IPS-20b (cell line): ENCODE results near the gene IRAK3.
"Not testable (repeated sequence)": the region's sequence is repeated elsewhere in the genome, so short reads cannot be mapped to it uniquely, and the experiment has no call there.

ENCODE experiments used
- H3K27ac ChIP-seq: one replicate; pipeline ENCODE4 v1.5.1; 2013; ENCODE audit warnings: low read length
- H3K27me3 ChIP-seq: 2 replicates; pipeline ENCODE4 v1.6.1; 2013; ENCODE audit warnings: mild to moderate bottlenecking, low read length, inconsistent platforms; ENCODE audit not compliant: insufficient read depth
- H3K36me3 ChIP-seq: 2 replicates; pipeline ENCODE4 v1.6.1; 2013; ENCODE audit warnings: low read depth, mild to moderate bottlenecking, inconsistent platforms, low read length, moderate library complexity; ENCODE audit not compliant: insufficient read depth
- H3K4me1 ChIP-seq: 2 replicates; pipeline ENCODE4 v1.6.1; 2013; ENCODE audit warnings: mild to moderate bottlenecking, control low read depth, inconsistent platforms, low read length, moderate library complexity; ENCODE audit not compliant: insufficient read depth
- H3K4me3 ChIP-seq: 2 replicates; pipeline ENCODE4 v1.5.1; 2013; ENCODE audit warnings: mild to moderate bottlenecking, low read length, inconsistent platforms
- H3K9ac ChIP-seq: 2 replicates; pipeline ENCODE4 v1.6.1; 2013; ENCODE audit warnings: low read depth, mild to moderate bottlenecking, inconsistent platforms, low read length, moderate library complexity
- H3K9me3 ChIP-seq: 2 replicates; pipeline ENCODE4 v1.6.1; 2013; ENCODE audit warnings: mild to moderate bottlenecking, low read depth, low read length, inconsistent platforms; ENCODE audit not compliant: insufficient read depth

The IRAK3 gene

GRCh38 chr12:66234037-66234693, 45.2 kb downstream of the IRAK3 start:
- not testable (repeated sequence) for H3K4me3 ChIP-seq, H3K9ac ChIP-seq, H3K4me1 ChIP-seq, H3K36me3 ChIP-seq, H3K27ac ChIP-seq, H3K9me3 ChIP-seq
- H3K27me3 ChIP-seq = peaks cover 29% of the 10 kb centered on the region; the same call in 1 of the 2 replicates

- Histone ChIP-seq H3K9ac (peak overlapping the region; percentile 52; the same call in 1 of the 2 replicates), H3K4me1 (peaks cover 15% of the 10 kb centered on the region), H3K27me3 (peaks cover 29% of the 10 kb centered on the region; the same call in 1 of the 2 replicates), H3K4me3 (peak overlapping the region; percentile 67)
- H3K27ac ChIP-seq, H3K36me3 ChIP-seq, H3K9me3 ChIP-seq: not testable (repeated sequence)
Observed at GRCh38 chr12:66234773-66235625, 46.0 kb downstream of the IRAK3 start.

- no peaks in the 10 kb centered on the region for H3K36me3 ChIP-seq
- peak overlapping the region; percentile 67 for H3K4me3 ChIP-seq
- peaks cover 16% of the 10 kb centered on the region for H3K4me1 ChIP-seq
- H3K27me3 ChIP-seq = peaks cover 29% of the 10 kb centered on the region; the same call in 1 of the 2 replicates
- H3K9ac ChIP-seq = peak overlapping the region; percentile 52; the same call in 1 of the 2 replicates
- H3K27ac ChIP-seq = no peak overlapping the region
- no peaks in the 10 kb centered on the region for H3K9me3 ChIP-seq
Observed at GRCh38 chr12:66235626-66236281, 46.7 kb downstream of the IRAK3 start.

GRCh38 chr12:66236282-66236675, 47.3 kb downstream of the IRAK3 start:
- H3K4me3 ChIP-seq, H3K36me3 ChIP-seq, H3K27ac ChIP-seq, H3K9ac ChIP-seq, H3K9me3 ChIP-seq: not testable (repeated sequence)
- Histone ChIP-seq H3K27me3 (peaks cover 29% of the 10 kb centered on the region; the same call in 1 of the 2 replicates), H3K4me1 (peaks cover 16% of the 10 kb centered on the region)

GRCh38 chr12:66236969-66237368, 48.0 kb downstream of the IRAK3 start:
- peaks cover 29% of the 10 kb centered on the region; the same call in 1 of the 2 replicates for H3K27me3 ChIP-seq
- H3K4me3 ChIP-seq = no peak overlapping the region
- no peak overlapping the region for H3K9ac ChIP-seq
- H3K27ac ChIP-seq = no peak overlapping the region
- no peaks in the 10 kb centered on the region for H3K9me3 ChIP-seq
- peaks cover 16% of the 10 kb centered on the region for H3K4me1 ChIP-seq
- no peaks in the 10 kb centered on the region for H3K36me3 ChIP-seq

GRCh38 chr12:66237505-66238175, 48.6 kb downstream of the IRAK3 start:
- H3K36me3 ChIP-seq = no peaks in the 10 kb centered on the region
- no peaks in the 10 kb centered on the region for H3K9me3 ChIP-seq
- peaks cover 29% of the 10 kb centered on the region; the same call in 1 of the 2 replicates for H3K27me3 ChIP-seq
- H3K4me3 ChIP-seq = no peak overlapping the region
- peaks cover 16% of the 10 kb centered on the region for H3K4me1 ChIP-seq
- no peak overlapping the region for H3K27ac ChIP-seq
- H3K9ac ChIP-seq = no peak overlapping the region

- H3K9ac ChIP-seq = no peak overlapping the region
- no peak overlapping the region for H3K27ac ChIP-seq
- H3K27me3 ChIP-seq = peaks cover 29% of the 10 kb centered on the region; the same call in 1 of the 2 replicates
- H3K36me3 ChIP-seq = no peaks in the 10 kb centered on the region
- no peak overlapping the region for H3K4me3 ChIP-seq
- peaks cover 16% of the 10 kb centered on the region for H3K4me1 ChIP-seq
- H3K9me3 ChIP-seq = no peaks in the 10 kb centered on the region
Observed at GRCh38 chr12:66239295-66239694, 50.3 kb downstream of the IRAK3 start.

GRCh38 chr12:66240096-66240820, 51.2 kb downstream of the IRAK3 start:
- Histone ChIP-seq H3K9ac (no peak overlapping the region), H3K27me3 (peaks cover 29% of the 10 kb centered on the region; the same call in 1 of the 2 replicates), H3K4me3 (no peak overlapping the region), H3K4me1 (peaks cover 13% of the 10 kb centered on the region), H3K27ac (no peak overlapping the region), H3K36me3 (no peaks in the 10 kb centered on the region), H3K9me3 (no peaks in the 10 kb centered on the region)

- no peak overlapping the region for H3K27ac ChIP-seq
- H3K4me3 ChIP-seq = no peak overlapping the region
- H3K9me3 ChIP-seq = no peaks in the 10 kb centered on the region
- no peak overlapping the region for H3K9ac ChIP-seq
- H3K4me1 ChIP-seq = peaks cover 13% of the 10 kb centered on the region
- H3K27me3 ChIP-seq = peaks cover 22% of the 10 kb centered on the region; the same call in 1 of the 2 replicates
- no peaks in the 10 kb centered on the region for H3K36me3 ChIP-seq
Observed at GRCh38 chr12:66241061-66242043, 52.3 kb downstream of the IRAK3 start.

- Histone ChIP-seq H3K9me3 (no peaks in the 10 kb centered on the region), H3K27me3 (peaks cover 16% of the 10 kb centered on the region; the same call in 1 of the 2 replicates), H3K4me1 (peaks cover 13% of the 10 kb centered on the region), H3K36me3 (no peaks in the 10 kb centered on the region), H3K9ac (no peak overlapping the region), H3K27ac (no peak overlapping the region), H3K4me3 (no peak overlapping the region)
Observed at GRCh38 chr12:66242311-66242710, 53.3 kb downstream of the IRAK3 start.
